Karpas-422 (cell line): ENCODE measurements around the gene SPRR3. TPM values are rescaled to one million over a fixed set of nuclear protein-coding genes. Genes with fewer than 3 reads are reported as not detected.
A peak's percentile ranks its signal among the peaks of the same experiment; 100 is the strongest.
"Not testable (repeated sequence)": the region's sequence is repeated elsewhere in the genome, so short reads cannot be mapped to it uniquely, and the experiment has no call there.

Experiments used
- DNase-seq: peaks from one replicate; pipeline ENCODE4 v3.0.0-alpha.2; 2015
- H2AFZ ChIP-seq: fragments of 200-600 bp; sonication (generic); 2 replicates; pipeline ENCODE4 v1.6.1; 2014; ENCODE audit warnings: antibody characterized with exemption, low read length, mixed read lengths
- H3K27ac ChIP-seq: fragments of 200-600 bp; sonication (generic); 2 replicates; pipeline ENCODE4 v1.5.1; 2014; ENCODE audit warnings: mild to moderate bottlenecking, low read length, moderate library complexity
- H3K27me3 ChIP-seq: fragments of 200-600 bp; sonication (generic); 2 replicates; pipeline ENCODE4 v1.6.1; 2014; ENCODE audit warnings: low read length, mixed read lengths
- H3K36me3 ChIP-seq: fragments of 200-600 bp; sonication (generic); 2 replicates; pipeline ENCODE4 v1.6.1; 2014; ENCODE audit warnings: low read length, mixed read lengths; ENCODE audit not compliant: insufficient read depth
- H3K4me1 ChIP-seq: fragments of 200-600 bp; sonication (generic); 2 replicates; pipeline ENCODE4 v1.6.1; 2014; ENCODE audit warnings: mild to moderate bottlenecking, low read length, mixed read lengths
- H3K4me2 ChIP-seq: fragments of 200-600 bp; sonication (generic); 2 replicates; pipeline ENCODE4 v1.6.1; 2014; ENCODE audit warnings: low read length, low read depth, mild to moderate bottlenecking; ENCODE audit not compliant: poor library complexity, severe bottlenecking
- H3K4me3 ChIP-seq: fragments of 200-600 bp; sonication (generic); 2 replicates; pipeline ENCODE4 v1.5.1; 2014; ENCODE audit warnings: mild to moderate bottlenecking, antibody characterized with exemption, low read length, mixed read lengths
- H3K79me2 ChIP-seq: fragments of 200-600 bp; sonication (generic); 2 replicates; pipeline ENCODE4 v1.6.1; 2014; ENCODE audit warnings: mild to moderate bottlenecking, low read length, mixed read lengths
- H3K9ac ChIP-seq: fragments of 200-600 bp; sonication (generic); 2 replicates; pipeline ENCODE4 v1.6.0; 2014; ENCODE audit warnings: low read length
- H3K9me2 ChIP-seq: fragments of 200-600 bp; sonication (generic), shearing (Covaris generic); replicated peaks from 2 replicates; pipeline ENCODE4 v1.6.0; 2014; ENCODE audit warnings: mild to moderate bottlenecking, low read length, moderate library complexity; ENCODE audit not compliant: insufficient read depth
- H3K9me3 ChIP-seq: fragments of 300-700, 200-600 bp; sonication (generic); 2 replicates; pipeline ENCODE4 v1.6.1; 2014; ENCODE audit warnings: low read length, mixed read lengths
- H4K20me1 ChIP-seq: fragments of 200-600 bp; sonication (generic); 2 replicates; pipeline ENCODE4 v1.6.1; 2014; ENCODE audit warnings: mild to moderate bottlenecking, antibody characterized with exemption, low read length, low read depth; ENCODE audit not compliant: insufficient read depth
- total RNA-seq: library from RNA; depleted of rRNA; stranded (reverse); fragments of >200 nt; shearing (Covaris generic); gene quantifications from 2 replicates; pipeline ENCODE4 v1.2.3, GENCODE V29; 2014; ENCODE audit warnings: low replicate concordance

Gene SPRR3
- total RNA-seq, 1 experiment from 2014 or later = not detected

- not testable (repeated sequence) for DNase-seq, H3K9me3 ChIP-seq, H3K9me2 ChIP-seq, H4K20me1 ChIP-seq, H3K36me3 ChIP-seq, H3K27me3 ChIP-seq, H3K79me2 ChIP-seq, H2AFZ ChIP-seq
- H3K4me3 ChIP-seq = peak overlapping the region; percentile 52
- H3K4me2 ChIP-seq = peak overlapping the region; percentile 46
- peak overlapping the region; percentile 75 for H3K27ac ChIP-seq
- peaks cover 53% of the 10 kb centered on the region for H3K4me1 ChIP-seq
- H3K9ac ChIP-seq = peak overlapping the region; percentile 33
Measured at GRCh38 chr1:153021829-153022228, 20.3 kb downstream of the SPRR3 start.

GRCh38 chr1:153022340-153022739, 20.8 kb downstream of the SPRR3 start:
- not testable (repeated sequence) for H2AFZ ChIP-seq, H3K9me3 ChIP-seq, H4K20me1 ChIP-seq, H3K9me2 ChIP-seq, H3K36me3 ChIP-seq, H3K27me3 ChIP-seq, H3K79me2 ChIP-seq
- Histone ChIP-seq H3K4me3 (peak overlapping the region; percentile 52; the same call in 1 of the 2 replicates), H3K9ac (peak overlapping the region; percentile 33; the same call in 1 of the 2 replicates), H3K4me1 (peaks cover 53% of the 10 kb centered on the region), H3K27ac (peak overlapping the region; percentile 75), H3K4me2 (peak overlapping the region; percentile 46)
- DNase-seq = peak; percentile 87

GRCh38 chr1:153023109-153023508, 21.6 kb downstream of the SPRR3 start:
- Histone ChIP-seq H3K9me2 (no peaks in the 10 kb centered on the region), H3K9ac (no peak overlapping the region), H3K79me2 (no peaks in the 10 kb centered on the region), H4K20me1 (no peaks in the 10 kb centered on the region), H3K4me2 (no peak overlapping the region), H3K9me3 (no peaks in the 10 kb centered on the region), H2AFZ (0 out of 2 replicates have a peak overlapping the region, but pooled peaks have one; percentile 30), H3K36me3 (no peaks in the 10 kb centered on the region), H3K27me3 (no peaks in the 10 kb centered on the region), H3K4me3 (no peak overlapping the region), H3K27ac (peak overlapping the region; percentile 75), H3K4me1 (peaks cover 53% of the 10 kb centered on the region)
- DNase-seq = no peak

DNA sequence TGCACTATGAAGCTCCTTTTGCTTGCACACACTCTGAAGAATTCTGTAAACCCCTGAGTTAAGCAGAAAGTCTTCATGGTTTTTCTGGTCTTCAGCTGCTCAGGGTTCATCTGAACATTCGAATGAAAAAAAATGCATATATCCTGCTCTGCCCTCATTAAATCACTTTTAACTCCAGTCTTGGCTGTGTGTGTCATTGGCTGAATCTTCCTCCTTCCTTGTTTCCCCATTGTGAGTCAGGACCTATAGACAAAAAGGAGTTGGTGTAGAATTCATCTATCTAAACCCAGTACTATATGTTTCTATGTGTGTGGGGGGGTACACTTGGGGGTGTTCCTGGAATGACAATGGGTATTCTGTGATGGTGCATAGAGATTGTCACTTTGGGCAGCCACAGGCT, 22.9 kb downstream of the SPRR3 start:
- Histone ChIP-seq H4K20me1 (no peaks in the 10 kb centered on the region), H3K9ac (no peak overlapping the region), H3K4me2 (no peak overlapping the region), H2AFZ (no peak overlapping the region), H3K4me1 (peaks cover 53% of the 10 kb centered on the region), H3K27ac (no peak overlapping the region), H3K4me3 (no peak overlapping the region), H3K79me2 (no peaks in the 10 kb centered on the region), H3K9me3 (no peaks in the 10 kb centered on the region), H3K36me3 (no peaks in the 10 kb centered on the region), H3K27me3 (no peaks in the 10 kb centered on the region), H3K9me2 (no peaks in the 10 kb centered on the region)
- DNase-seq = no peak

- Histone ChIP-seq H2AFZ (no peak overlapping the region), H3K27ac (no peak overlapping the region), H3K4me3 (no peak overlapping the region), H3K79me2 (no peaks in the 10 kb centered on the region), H3K4me2 (no peak overlapping the region), H3K36me3 (no peaks in the 10 kb centered on the region), H3K4me1 (peaks cover 47% of the 10 kb centered on the region), H4K20me1 (no peaks in the 10 kb centered on the region), H3K9me2 (no peaks in the 10 kb centered on the region), H3K9me3 (no peaks in the 10 kb centered on the region), H3K27me3 (no peaks in the 10 kb centered on the region), H3K9ac (no peak overlapping the region)
- DNase-seq = no peak
Measured at GRCh38 chr1:153025797-153026196, 24.2 kb downstream of the SPRR3 start.

DNA sequence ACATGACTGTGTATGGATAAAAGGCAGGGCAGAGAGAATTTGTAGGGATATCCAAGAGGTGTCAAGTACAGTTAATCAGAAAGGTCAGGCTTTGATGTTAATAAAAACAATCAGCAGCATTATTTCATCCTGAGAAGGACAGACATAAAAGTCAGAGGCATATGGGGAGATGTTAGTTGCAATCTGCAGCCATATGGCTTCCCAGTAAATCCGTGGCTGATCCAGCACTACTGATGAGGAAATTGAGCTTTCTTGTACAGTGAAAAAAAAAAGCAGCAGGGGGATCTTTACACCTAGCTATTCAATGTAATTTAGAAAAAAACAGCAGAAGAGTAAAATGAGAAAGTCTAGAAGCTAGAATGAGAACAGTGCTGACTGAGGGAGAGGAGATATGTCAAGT, 27.2 kb downstream of the SPRR3 start:
- Histone ChIP-seq H3K4me1 (peaks cover 32% of the 10 kb centered on the region), H2AFZ (no peak overlapping the region), H3K9me3 (no peaks in the 10 kb centered on the region), H4K20me1 (no peaks in the 10 kb centered on the region), H3K27ac (no peak overlapping the region), H3K9me2 (no peaks in the 10 kb centered on the region), H3K27me3 (no peaks in the 10 kb centered on the region), H3K4me2 (no peak overlapping the region), H3K79me2 (no peaks in the 10 kb centered on the region), H3K36me3 (no peaks in the 10 kb centered on the region), H3K9ac (no peak overlapping the region), H3K4me3 (no peak overlapping the region)
- no peak for DNase-seq

GRCh38 chr1:153030895-153031294, 29.3 kb downstream of the SPRR3 start, which contains the start of gene SPRR1B:
TSS of gene SPRR1B (plus strand) at chr1:153031203. CDS start at chr1:153032346, 1,143 bp downstream.
- H3K4me3 ChIP-seq = no peak within 1 kb of the TSS
- peaks cover 17% of the 10 kb centered on the region for H3K4me1 ChIP-seq
- no peak within 1 kb of the TSS for H3K9ac ChIP-seq
- H3K9me3 ChIP-seq = no peaks in the 10 kb centered on the region
- no peak within 1 kb of the TSS for H3K27ac ChIP-seq
- H3K9me2 ChIP-seq = no peaks in the 10 kb centered on the region
- no peak within 1 kb of the TSS for H2AFZ ChIP-seq
- no peaks in the 10 kb centered on the region for H4K20me1 ChIP-seq
- H3K36me3 ChIP-seq = no peaks in the 10 kb centered on the region
- DNase-seq = no peak
- H3K79me2 ChIP-seq = no peaks in the 10 kb centered on the region
- H3K4me2 ChIP-seq = no peak within 1 kb of the TSS
- H3K27me3 ChIP-seq = no peaks in the 10 kb centered on the region

DNA sequence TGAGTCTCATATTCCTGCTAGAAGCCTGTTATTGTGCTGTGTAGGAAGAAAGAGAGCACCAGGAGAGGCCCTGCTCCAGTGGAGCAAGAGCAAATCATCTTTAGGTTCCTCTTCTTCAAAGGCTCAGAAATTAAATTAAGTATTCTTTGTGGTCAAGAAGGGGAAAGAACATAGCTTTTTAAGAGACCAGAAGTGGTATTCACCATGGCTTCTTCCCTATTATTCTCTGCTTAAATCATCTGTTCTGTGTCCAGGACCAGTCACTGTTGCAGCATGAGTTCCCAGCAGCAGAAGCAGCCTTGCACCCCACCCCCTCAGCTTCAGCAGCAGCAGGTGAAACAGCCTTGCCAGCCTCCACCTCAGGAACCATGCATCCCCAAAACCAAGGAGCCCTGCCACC, 30.5 kb downstream of the SPRR3 start:
- H3K9me2 ChIP-seq = no peaks in the 10 kb centered on the region
- H3K36me3 ChIP-seq = no peaks in the 10 kb centered on the region
- no peaks in the 10 kb centered on the region for H3K9me3 ChIP-seq
- no peak overlapping the region for H3K4me2 ChIP-seq
- H3K27ac ChIP-seq = no peak overlapping the region
- no peaks in the 10 kb centered on the region for H4K20me1 ChIP-seq
- H2AFZ ChIP-seq = no peak overlapping the region
- no peak overlapping the region for H3K9ac ChIP-seq
- no peak for DNase-seq
- H3K4me1 ChIP-seq = peaks cover 15% of the 10 kb centered on the region
- no peaks in the 10 kb centered on the region for H3K79me2 ChIP-seq
- no peaks in the 10 kb centered on the region for H3K27me3 ChIP-seq
- no peak overlapping the region for H3K4me3 ChIP-seq
